Gastrocnemius medialis (tissue), 4 donors: ENCODE results near the gene KATNB1. TPM values are rescaled to one million over a fixed set of nuclear protein-coding genes. Genes with fewer than 3 reads are reported as not detected.
A peak's percentile ranks its signal among the peaks of the same experiment; 100 is the strongest.

Experiments
- ATAC-seq, 2 donors: fragments of 150-250 bp; one replicate each; pipeline ENCODE4 v1.9.1; 2016
- DNase-seq, 2 donors: peaks; one replicate each; pipeline ENCODE4 v3.0.0-alpha.2; 2019
- H3K27ac ChIP-seq, 4 donors: fragments of 200-600 bp; sonication (generic); 1 replicate in 1 of 4; 2 replicates in 3 of 4; pipeline ENCODE4 v1.5.1; 2016 to 2018; ENCODE audit warnings: mild to moderate bottlenecking in 2 of 4, moderate library complexity in 1 of 4
- H3K27me3 ChIP-seq, 3 donors: fragments of 200-600 bp; sonication (generic) in 2 of 3; 1 replicate in 1 of 3; 2 replicates in 2 of 3; pipeline versions ENCODE4 v1.5.1 to v1.6.0; 2016 to 2019; ENCODE audit warnings: mild to moderate bottlenecking in 1 of 3, moderate library complexity in 1 of 3
- H3K36me3 ChIP-seq, 2 donors: fragments of 200-600 bp; sonication (generic) in 1 of 2; one replicate each; pipeline ENCODE4 v1.5.1; 2017 to 2018
- H3K4me1 ChIP-seq, 2 donors: fragments of 200-600 bp; sonication (generic) in 1 of 2; one replicate each; pipeline ENCODE4 v1.5.1; 2016 to 2017; ENCODE audit warnings: mild to moderate bottlenecking in 2 of 2
- H3K4me3 ChIP-seq, 4 donors: fragments of 200-600 bp; sonication (generic) in 3 of 4; 1 replicate in 1 of 4; 2 replicates in 3 of 4; pipeline ENCODE4 v1.5.1; 2016 to 2019; ENCODE audit warnings: mild to moderate bottlenecking in 2 of 4
- H3K9me3 ChIP-seq, 3 donors: fragments of 200-600 bp; sonication (generic) in 2 of 3; 1 replicate in 1 of 3; 2 replicates in 2 of 3; pipeline ENCODE4 v1.5.1; 2016 to 2019
- CTCF ChIP-seq, 5 experiments: fragments of 450-650 bp in 3 of 5; fragments of 200-600 bp in 2 of 5; sonication (generic) in 2 of 5; IDR thresholded peaks in 4 of 5; conservative IDR thresholded peaks in 1 of 5; 1 replicate in 4 of 5; 2 replicates in 1 of 5; pipeline ENCODE4 v1.5.1; 2016 to 2019; ENCODE audit warnings: antibody characterized with exemption in 5 of 5, mild to moderate bottlenecking in 3 of 5, moderate library complexity in 3 of 5
- POLR2A ChIP-seq, 2 donors: fragments of 450-650 bp; IDR thresholded peaks; one replicate each; pipeline ENCODE4 v1.6.1; 2017; ENCODE audit warnings: antibody characterized with exemption in 2 of 2, mild to moderate bottlenecking in 2 of 2, moderate library complexity in 2 of 2
- in situ Hi-C, 4 donors: fragments of 200-750 bp; cut with MboI; loops; one replicate each; pipeline versions ENCODE4 v1.15.0 to v1.8.0; 2017; ENCODE audit warnings: low sequenced_read_pairs in 4 of 4
- intact Hi-C: fragments of 100-400 bp; cut with DNase I; formaldehyde crosslinking; loops from one replicate; pipeline ENCODE4 v1.15.1; 2023; ENCODE audit warnings: low total_unique reads
- total RNA-seq, 4 donors: library from RNA; depleted of rRNA; stranded (reverse); fragments of >200 nt; gene quantifications; one replicate each; pipeline versions ENCODE4 v1.1.0 to v1.2.3, GENCODE V29; 2016

The KATNB1 gene
- total RNA-seq = 10 to 100 TPM; 10.7 to 18.0 (median 14.2) TPM

- intact Hi-C loops = loop anchor here (1.0 to 10.0 kb wide), 6 partner anchors 81 to 896 kb away; partner anchors contain the start of genes CFAP20, CIAPIN1, COQ9 and PSME3IP1
- ATAC-seq (peak in 1 of 2 donors; percentile 22), DNase-seq (no peak)
- peak within 1 kb of the TSS; percentile 84 to 89 (median 87) for H3K27ac ChIP-seq
- no peaks in the 10 kb centered on the region for H3K27me3 ChIP-seq
- peaks cover 14 to 19% of the 10 kb centered on the region in 2 donors for H3K4me1 ChIP-seq
- TF ChIP-seq CTCF (IDR thresholded peaks at IDR 0.05 in 4 of 5, conservative IDR thresholded peaks at IDR 0.05 in 1 of 5) (no peak), POLR2A (IDR thresholded peaks at IDR 0.05) (no peak)
- H3K4me3 ChIP-seq = peak within 1 kb of the TSS; percentile 79 to 99 (median 90)
- H3K9me3 ChIP-seq = no peaks in the 10 kb centered on the region
- H3K36me3 ChIP-seq = no peaks in the 10 kb centered on the region
- in situ Hi-C loops = loop anchor here in 2 of 4 donors (25.0 kb wide), 2 partner anchors 276 to 299 kb away; partner anchors contain the start of genes CIAPIN1 (in 1 of the 2), COQ9 (in 1 of the 2), USB1 (in 1 of the 2) and ZNF319 (in 1 of the 2)
These were observed at the start of gene KATNB1 for GRCh38 chr16:57735755-57736418. Gene KATNB1 (plus strand): TSS chr16:57735770. CDS start chr16:57737244, 1,474 bp downstream.

- no peaks in the 10 kb centered on the region for H3K4me1 ChIP-seq
- H3K4me3 ChIP-seq = no peak overlapping the region
- intact Hi-C loops = no loop called here
- no peaks in the 10 kb centered on the region for H3K36me3 ChIP-seq
- no peak overlapping the region for H3K27ac ChIP-seq
- no peak for ATAC-seq
- H3K27me3 ChIP-seq = peaks cover 0 to 5% (median 0%) of the 10 kb centered on the region in 3 donors
- in situ Hi-C loops = no loop called here
- H3K9me3 ChIP-seq = no peaks in the 10 kb centered on the region
- no peak for DNase-seq
- TF ChIP-seq POLR2A (IDR thresholded peaks at IDR 0.05) (no peak), CTCF (IDR thresholded peaks at IDR 0.05 in 4 of 5, conservative IDR thresholded peaks at IDR 0.05 in 1 of 5) (no peak)
These were observed 49.0 kb upstream of the KATNB1 start for GRCh38 chr16:57686577-57686976.

GRCh38 chr16:57687363-57687929 is 48.1 kb upstream of the KATNB1 start:
- intact Hi-C loops (no loop called here), in situ Hi-C loops (no loop called here)
- DNase-seq = no peak
- Histone ChIP-seq H3K4me1 (no peaks in the 10 kb centered on the region), H3K4me3 (no peak overlapping the region), H3K27me3 (peaks cover 0 to 5% (median 0%) of the 10 kb centered on the region in 3 donors), H3K27ac (no peak overlapping the region), H3K36me3 (no peaks in the 10 kb centered on the region), H3K9me3 (no peaks in the 10 kb centered on the region)
- no peak for ATAC-seq
- TF ChIP-seq POLR2A (IDR thresholded peaks at IDR 0.05) (no peak), CTCF (IDR thresholded peaks at IDR 0.05 in 4 of 5, conservative IDR thresholded peaks at IDR 0.05 in 1 of 5) (no peak)

- in situ Hi-C loops = no loop called here
- intact Hi-C loops = no loop called here
- no peak for TF ChIP-seq CTCF (IDR thresholded peaks at IDR 0.05 in 4 of 5, conservative IDR thresholded peaks at IDR 0.05 in 1 of 5)
- TF ChIP-seq POLR2A (IDR thresholded peaks at IDR 0.05) = no peak
- ATAC-seq (no peak), DNase-seq (no peak)
- Histone ChIP-seq H3K27ac (no peak overlapping the region), H3K4me3 (no peak overlapping the region), H3K4me1 (no peaks in the 10 kb centered on the region), H3K9me3 (no peaks in the 10 kb centered on the region), H3K36me3 (no peaks in the 10 kb centered on the region), H3K27me3 (peaks cover 0 to 5% (median 0%) of the 10 kb centered on the region in 3 donors)
These were observed 47.0 kb upstream of the KATNB1 start for GRCh38 chr16:57688487-57688986.
